Vagina (tissue), 2 donors: Measurements from ENCODE around the gene LGR4.

Source experiments
- CTCF ChIP-seq, 3 experiments: fragments of 450-650 bp in 2 of 3; fragments of 200-600 bp in 1 of 3; sonication (generic) in 1 of 3; IDR thresholded peaks; one replicate each; pipeline ENCODE4 v1.5.1; 2017 to 2019; ENCODE audit warnings: antibody characterized with exemption in 3 of 3, mild to moderate bottlenecking in 2 of 3, moderate library complexity in 2 of 3
- POLR2A ChIP-seq, 2 donors: fragments of 450-650 bp; IDR thresholded peaks; one replicate each; pipeline ENCODE4 v1.6.1; 2017; ENCODE audit warnings: antibody characterized with exemption in 2 of 2, mild to moderate bottlenecking in 2 of 2, moderate library complexity in 2 of 2

- TF ChIP-seq CTCF (IDR thresholded peaks at IDR 0.05) (no peak), POLR2A (IDR thresholded peaks at IDR 0.05) (no peak)
Observed at GRCh38 chr11:27520226-27520625, 47.6 kb upstream of the LGR4 start.
